Measurements from ENCODE around the gene MKI67. TPM values are rescaled to one million over a fixed set of nuclear protein-coding genes. Genes with fewer than 3 reads are reported as not detected.

Gene MKI67
- total and polyA plus RNA-seq, 2 donors (not counting 3 experiments of a cell fraction or from before 2014, with no cell fraction given) = 16.2 to 125 TPM

DNA sequence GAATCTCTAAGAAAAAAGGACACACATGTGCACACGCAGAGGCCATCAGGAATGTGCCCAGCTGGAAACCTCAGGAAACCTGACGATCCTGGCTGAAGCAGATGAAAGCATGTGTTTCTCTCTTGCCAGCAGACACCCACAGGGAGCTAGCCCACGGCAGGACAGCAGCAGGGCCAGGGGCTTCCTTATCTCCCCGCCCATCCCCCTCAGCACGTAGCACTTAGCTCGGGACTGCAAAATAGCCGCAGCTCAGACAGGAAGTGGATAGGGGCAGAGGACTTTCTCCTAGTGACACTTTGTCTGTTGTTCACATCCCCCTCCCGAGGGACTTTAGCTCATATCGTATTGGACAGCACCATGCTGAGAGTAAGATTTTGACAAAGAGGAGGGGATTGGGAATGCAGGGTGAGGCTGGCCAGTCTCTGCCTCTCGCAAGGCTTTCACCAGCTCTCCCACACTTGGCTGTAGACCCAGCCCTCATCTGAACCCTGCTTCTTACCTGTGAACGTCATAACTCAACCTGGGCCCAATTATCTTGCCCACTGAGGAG, 63.8 kb downstream of the MKI67 start:
- dilution Hi-C loops (cut with MboI; ENCODE audit: extremely low pct_ligation_motif_present, low sequenced_read_pairs) (no loop called here), intact Hi-C loops (cut with micrococcal nuclease) (loop anchor here (1.0 kb wide), 1 partner anchor 14 kb away; no protein-coding TSS in a partner anchor)
- H3K4me3 ChIP-seq (replicated peaks in 1 of 3; ENCODE audit: insufficient read depth in 1 of 3, low read depth in 1 of 3, low read length in 3 of 3) = no peak overlapping the region
- no peaks in the 10 kb centered on the region for H4K20me1 ChIP-seq (replicated peaks; ENCODE audit: control insufficient read depth, extremely low read depth, insufficient read depth, low read length)
- no peak overlapping the region for H3K9ac ChIP-seq (replicated peaks; ENCODE audit: extremely low read depth, insufficient read depth, low read length)
- no peaks in the 10 kb centered on the region for H3K9me1 ChIP-seq (replicated peaks; ENCODE audit: control insufficient read depth, extremely low read depth, insufficient read depth, low read length)
- peaks cover 10 to 56% of the 10 kb centered on the region in 2 experiments for H3K36me3 ChIP-seq (ENCODE audit: control insufficient read depth in 2 of 2, extremely low read depth in 1 of 2, insufficient read depth in 2 of 2, low read length in 2 of 2)
- no peaks in the 10 kb centered on the region for H3K27me3 ChIP-seq (ENCODE audit: control insufficient read depth in 2 of 2, insufficient read depth in 2 of 2, low read length in 2 of 2)
- DNase-seq (ENCODE audit: low read depth, low spot score) = peak; percentile 46
- H3K9me3 ChIP-seq (replicated peaks; ENCODE audit: control insufficient read depth, insufficient read depth, low read length) = no peaks in the 10 kb centered on the region
- TF ChIP-seq, protein P1, sequence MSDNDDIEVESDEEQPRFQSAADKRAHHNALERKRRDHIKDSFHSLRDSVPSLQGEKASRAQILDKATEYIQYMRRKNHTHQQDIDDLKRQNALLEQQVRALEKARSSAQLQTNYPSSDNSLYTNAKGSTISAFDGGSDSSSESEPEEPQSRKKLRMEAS (IDR thresholded peaks at IDR 0.05; ENCODE audit: insufficient read depth, insufficient read length) = no peak
- TF ChIP-seq JUN (IDR thresholded peaks at IDR 0.05; ENCODE audit: borderline replicate concordance, insufficient read depth, insufficient read length, low read depth) = no peak
- no peak for TF ChIP-seq MYC (IDR thresholded peaks at IDR 0.05; ENCODE audit: low read depth, low read length)
- no peak for TF ChIP-seq POLR2A (IDR thresholded peaks at IDR 0.05; ENCODE audit: low read depth, low read length)
- TF ChIP-seq EZH2 (IDR thresholded peaks at IDR 0.05; ENCODE audit: borderline replicate concordance, low read depth, low read length, severe bottlenecking) = no peak
- no TSS peak for BruUV-seq (replicated peaks)
- POLR2A ChIA-PET = interaction anchor here (0.5 kb wide), 1 partner anchor 195 kb away, joined by 3 read pairs; no protein-coding TSS in a partner anchor
- peak overlapping the region; percentile 3 for H3K4me2 ChIP-seq (ENCODE audit: insufficient read depth, low read length)
- no peak overlapping the region for H2AFZ ChIP-seq (ENCODE audit: low read depth, low read length)
- peaks cover 30% of the 10 kb centered on the region for H3K4me1 ChIP-seq (ENCODE audit: control insufficient read depth, extremely low read depth, insufficient read depth, low read length)
- CTCF ChIA-PET = interaction anchor here (0.7 to 7.3 kb wide), 10 partner anchors 10 to 192 kb away, joined by 3 to 42 read pairs (median 7); partner anchors contain the start of gene PTPRE
- H3K79me2 ChIP-seq (ENCODE audit: control insufficient read depth, insufficient read depth, low read length) = no peaks in the 10 kb centered on the region
- FAIRE-seq = peak; percentile 73
- peak overlapping the region; percentile 41 for H3K27ac ChIP-seq (ENCODE audit: insufficient read depth, low read depth, low read length)
